ENCODE results near the gene LENEP. TPM values are rescaled to one million over a fixed set of nuclear protein-coding genes. Genes with fewer than 3 reads are reported as not detected.

LENEP gene
- total RNA-seq, 4 donors from 2014 or later = not detected

DNA sequence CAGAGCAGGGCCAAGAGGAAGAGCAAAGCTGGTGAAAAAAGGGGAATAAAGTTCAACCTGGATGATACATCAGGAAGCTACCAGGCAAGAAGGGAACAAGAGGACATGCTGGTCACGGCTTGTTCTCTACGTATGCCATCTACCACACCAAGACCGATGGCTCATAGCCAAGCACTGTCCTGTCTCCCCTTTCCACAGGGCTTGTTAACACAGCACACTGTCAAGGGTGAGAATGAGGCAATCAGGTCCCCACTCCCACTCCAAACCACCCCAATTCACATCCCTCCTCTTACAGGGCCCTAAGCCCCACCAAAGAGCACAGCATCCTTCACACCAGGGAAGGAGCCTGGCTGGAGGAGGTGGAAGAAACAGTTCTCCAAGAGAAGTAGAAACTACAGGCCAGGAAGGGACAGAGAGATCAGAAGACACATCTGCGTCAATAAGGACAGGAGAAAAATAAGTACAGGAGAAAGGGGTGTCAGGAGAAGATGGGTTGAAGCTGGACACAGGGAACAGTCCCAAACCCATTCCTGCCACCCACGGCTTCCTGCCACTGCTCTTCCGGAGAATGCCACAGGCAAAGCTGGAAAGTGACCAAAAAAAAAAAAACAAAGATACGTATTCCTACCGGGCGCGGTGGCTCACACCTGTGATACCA, 21.9 kb upstream of the LENEP start:
- 62 to 71% methylated on average over 5 to 10 of the region's 10 CpGs for WGBS, 2 donors (ENCODE audit: low coverage in 1 of 2)
- Histone ChIP-seq H3K9me3 (no peaks in the 10 kb centered on the region), H3K27me3 (no peaks in the 10 kb centered on the region), H3K36me3 (peaks cover 0 to 12% (median 5%) of the 10 kb centered on the region in 4 donors), H3K4me1 (peaks cover 33 to 61% (median 50%) of the 10 kb centered on the region in 4 donors), H3K4me3 (peak overlapping the region in 1 of 4 donors; percentile 46), H3K27ac (peak overlapping the region; percentile 97 to 99 (median 99))
- TF ChIP-seq POLR2A (IDR thresholded peaks at IDR 0.05) = no peak
- peak; percentile 50 for DNase-seq
- in situ Hi-C loops (cut with MboI; ENCODE audit: low pct_ligation_motif_present in 1 of 4, low pct_unique_long_range_greater_than_20kb in 1 of 4, low sequenced_read_pairs in 3 of 4) = loop anchor here in 3 of 4 donors (25.0 kb wide), 1 partner anchor 91 kb away; the partner anchor contains the start of genes ADAM15 (in 3 of the 3) and EFNA4 (in 3 of the 3)
- intact Hi-C loops (cut with DNase I; ENCODE audit: low total_unique reads) = no loop called here

DNA sequence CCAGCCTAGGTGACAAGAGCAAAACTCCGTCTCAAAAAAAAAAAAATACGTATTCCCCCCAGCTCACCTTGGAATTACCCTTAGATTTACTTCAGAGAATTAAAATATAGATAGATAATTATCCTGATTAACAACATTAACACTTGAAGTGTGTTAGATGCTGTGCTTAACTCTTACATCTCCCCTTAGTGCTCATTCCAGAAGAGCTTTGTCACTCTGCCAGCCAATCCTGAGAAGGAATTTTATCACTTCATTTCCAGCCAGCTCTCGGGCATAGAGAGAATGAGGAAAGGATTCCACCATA, 21.2 kb upstream of the LENEP start:
- intact Hi-C loops (cut with DNase I; ENCODE audit: low total_unique reads) (no loop called here), in situ Hi-C loops (cut with MboI; ENCODE audit: low pct_ligation_motif_present in 1 of 4, low pct_unique_long_range_greater_than_20kb in 1 of 4, low sequenced_read_pairs in 3 of 4) (loop anchor here in 3 of 4 donors (25.0 kb wide), 1 partner anchor 90 kb away; the partner anchor contains the start of genes ADAM15 (in 3 of the 3) and EFNA4 (in 3 of the 3))
- no peaks in the 10 kb centered on the region for H3K27me3 ChIP-seq
- no peak for DNase-seq
- 53 to 70% methylated on average over 3 of the region's 3 CpGs for WGBS, 2 donors (ENCODE audit: low coverage in 1 of 2)
- H3K4me1 ChIP-seq = peaks cover 35 to 63% (median 54%) of the 10 kb centered on the region in 4 donors
- peak overlapping the region; percentile 97 to 99 (median 99) for H3K27ac ChIP-seq
- H3K9me3 ChIP-seq = no peaks in the 10 kb centered on the region
- TF ChIP-seq POLR2AphosphoS5 (IDR thresholded peaks at IDR 0.05) = no peak
- no peak for TF ChIP-seq POLR2A (IDR thresholded peaks at IDR 0.05)
- no peak for TF ChIP-seq EP300 (IDR thresholded peaks at IDR 0.05; ENCODE audit: low read depth)
- TF ChIP-seq, protein P1, sequence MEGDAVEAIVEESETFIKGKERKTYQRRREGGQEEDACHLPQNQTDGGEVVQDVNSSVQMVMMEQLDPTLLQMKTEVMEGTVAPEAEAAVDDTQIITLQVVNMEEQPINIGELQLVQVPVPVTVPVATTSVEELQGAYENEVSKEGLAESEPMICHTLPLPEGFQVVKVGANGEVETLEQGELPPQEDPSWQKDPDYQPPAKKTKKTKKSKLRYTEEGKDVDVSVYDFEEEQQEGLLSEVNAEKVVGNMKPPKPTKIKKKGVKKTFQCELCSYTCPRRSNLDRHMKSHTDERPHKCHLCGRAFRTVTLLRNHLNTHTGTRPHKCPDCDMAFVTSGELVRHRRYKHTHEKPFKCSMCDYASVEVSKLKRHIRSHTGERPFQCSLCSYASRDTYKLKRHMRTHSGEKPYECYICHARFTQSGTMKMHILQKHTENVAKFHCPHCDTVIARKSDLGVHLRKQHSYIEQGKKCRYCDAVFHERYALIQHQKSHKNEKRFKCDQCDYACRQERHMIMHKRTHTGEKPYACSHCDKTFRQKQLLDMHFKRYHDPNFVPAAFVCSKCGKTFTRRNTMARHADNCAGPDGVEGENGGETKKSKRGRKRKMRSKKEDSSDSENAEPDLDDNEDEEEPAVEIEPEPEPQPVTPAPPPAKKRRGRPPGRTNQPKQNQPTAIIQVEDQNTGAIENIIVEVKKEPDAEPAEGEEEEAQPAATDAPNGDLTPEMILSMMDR (IDR thresholded peaks at IDR 0.05) = no peak
- H3K36me3 ChIP-seq = peaks cover 0 to 10% (median 2%) of the 10 kb centered on the region in 4 donors
- peak overlapping the region in 1 of 4 donors; percentile 65 for H3K4me3 ChIP-seq

DNA sequence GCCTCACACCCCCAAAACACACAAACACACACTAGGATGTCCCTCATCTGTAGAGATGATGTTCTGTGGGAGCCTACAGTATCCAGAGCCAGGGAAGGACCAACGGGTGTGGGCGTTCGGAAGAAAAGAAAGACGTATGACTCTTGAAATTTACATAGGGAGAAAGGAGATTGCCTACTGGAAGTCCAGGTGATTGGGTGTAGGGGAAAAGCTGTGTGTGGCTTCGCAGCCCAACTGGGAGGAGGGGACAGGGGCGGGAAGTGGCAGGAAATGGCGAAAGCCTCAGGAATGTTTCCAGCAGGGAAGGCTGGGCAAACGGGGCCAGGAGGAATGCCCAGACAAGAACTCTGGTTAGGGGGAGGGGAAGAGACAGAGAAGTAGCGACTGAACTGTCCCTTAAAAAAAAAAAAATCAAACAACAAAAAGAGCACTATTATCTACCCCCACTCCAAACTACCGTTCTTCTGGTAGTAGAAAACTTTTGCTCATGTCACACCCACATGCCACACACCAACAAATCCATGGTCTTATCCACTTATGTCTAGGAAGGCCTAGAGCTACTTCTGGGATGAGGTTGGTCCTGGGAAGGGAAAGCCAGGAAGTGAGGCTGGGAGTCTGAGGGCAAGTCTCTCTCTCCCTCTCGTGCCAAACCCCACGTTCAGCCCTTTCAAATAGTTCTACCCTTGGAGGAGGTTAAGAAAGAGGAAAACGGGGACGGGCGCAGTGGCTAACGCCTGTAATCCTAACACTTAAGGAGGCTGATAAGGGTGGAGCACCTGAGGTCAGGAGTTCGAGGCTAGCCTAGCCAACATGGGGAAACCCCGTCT, 20.7 kb upstream of the LENEP start:
- H3K27me3 ChIP-seq = no peaks in the 10 kb centered on the region
- H3K36me3 ChIP-seq = peaks cover 0 to 4% (median 0%) of the 10 kb centered on the region in 4 donors
- DNase-seq = peak; percentile 74
- TF ChIP-seq, protein P1 (IDR thresholded peaks at IDR 0.05) = no peak
- TF ChIP-seq EP300 (IDR thresholded peaks at IDR 0.05; ENCODE audit: low read depth) = no peak
- peak; percentile 30 for TF ChIP-seq POLR2A (IDR thresholded peaks at IDR 0.05)
- TF ChIP-seq POLR2AphosphoS5 (IDR thresholded peaks at IDR 0.05) = peak in 1 of 3 donors; percentile 57
- in situ Hi-C loops (cut with MboI; ENCODE audit: low pct_ligation_motif_present in 1 of 4, low pct_unique_long_range_greater_than_20kb in 1 of 4, low sequenced_read_pairs in 3 of 4) = loop anchor here in 3 of 4 donors (25.0 kb wide), 1 partner anchor 90 kb away; the partner anchor contains the start of genes ADAM15 (in 3 of the 3) and EFNA4 (in 3 of the 3)
- peaks cover 35 to 63% (median 54%) of the 10 kb centered on the region in 4 donors for H3K4me1 ChIP-seq
- WGBS, 2 donors (ENCODE audit: low coverage in 1 of 2) = 7 to 24% methylated on average over 15 to 18 of the region's 18 CpGs
- peak overlapping the region in 3 of 4 donors; percentile 61 to 70 (median 65) for H3K4me3 ChIP-seq
- H3K27ac ChIP-seq = peak overlapping the region; percentile 97 to 99 (median 99)
- intact Hi-C loops (cut with DNase I; ENCODE audit: low total_unique reads) = no loop called here
- H3K9me3 ChIP-seq = no peaks in the 10 kb centered on the region

DNA sequence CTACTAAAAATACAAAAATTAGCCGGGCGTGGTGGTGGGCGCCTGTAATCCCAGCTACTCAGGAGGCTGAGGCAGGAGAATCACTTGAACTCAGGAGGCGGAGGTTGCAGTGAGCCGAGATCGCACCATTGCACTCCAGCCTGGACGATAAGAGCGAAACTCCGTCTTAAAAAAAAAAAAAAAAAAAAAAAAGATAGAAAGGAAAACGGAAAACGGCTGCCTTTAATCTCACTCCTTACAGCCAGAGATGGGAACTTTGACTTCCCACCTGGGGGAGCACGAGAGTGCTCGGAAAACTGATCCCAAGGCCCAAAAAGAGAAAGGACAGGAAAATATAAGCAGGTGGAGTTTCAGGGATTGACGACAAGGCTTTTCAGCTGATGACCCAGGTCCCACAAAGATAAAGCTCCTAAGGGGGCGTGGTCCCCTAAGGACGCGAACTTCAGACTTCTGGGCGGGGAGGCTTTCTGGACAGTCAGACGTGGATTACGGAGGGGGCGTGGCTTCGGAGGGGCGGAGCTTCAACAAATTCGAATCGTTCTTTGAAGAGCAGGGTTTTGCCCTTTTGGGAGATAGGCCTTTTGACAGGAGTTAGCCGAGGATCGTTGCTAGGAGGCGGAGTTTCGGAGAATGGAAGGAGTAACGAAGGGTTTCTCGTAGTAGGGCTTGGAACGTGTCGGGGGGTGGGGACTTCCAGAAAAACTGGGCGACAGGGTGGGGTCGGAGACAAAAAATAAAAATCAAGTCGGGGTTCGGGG, 19.9 kb upstream of the LENEP start:
- in situ Hi-C loops (cut with MboI; ENCODE audit: low pct_ligation_motif_present in 1 of 4, low pct_unique_long_range_greater_than_20kb in 1 of 4, low sequenced_read_pairs in 3 of 4) (loop anchor here in 3 of 4 donors (25.0 kb wide), 1 partner anchor 89 kb away; the partner anchor contains the start of genes ADAM15 (in 3 of the 3) and EFNA4 (in 3 of the 3)), intact Hi-C loops (cut with DNase I; ENCODE audit: low total_unique reads) (no loop called here)
- Histone ChIP-seq H3K27me3 (no peaks in the 10 kb centered on the region), H3K4me1 (peaks cover 35 to 63% (median 54%) of the 10 kb centered on the region in 4 donors), H3K27ac (peak overlapping the region; percentile 97 to 99 (median 99)), H3K4me3 (peak overlapping the region; percentile 61 to 72 (median 68)), H3K9me3 (no peaks in the 10 kb centered on the region), H3K36me3 (peaks cover 0 to 6% (median 0%) of the 10 kb centered on the region in 4 donors)
- TF ChIP-seq POLR2A (IDR thresholded peaks at IDR 0.05) (peak; percentile 83), POLR2AphosphoS5 (IDR thresholded peaks at IDR 0.05) (peak; percentile 91 to 96 (median 92)), EP300 (IDR thresholded peaks at IDR 0.05; ENCODE audit: low read depth) (peak; percentile 6)
- TF ChIP-seq, protein P1 (IDR thresholded peaks at IDR 0.05) = peak in 2 of 5 experiments; percentile 17 to 37
- peak; percentile 99 for DNase-seq
- 5 to 10% methylated on average over 22 to 37 of the region's 37 CpGs for WGBS, 2 donors (ENCODE audit: low coverage in 1 of 2)

All from transverse colon (tissue), 4 donors.